Osteoblast (primary cell): ENCODE data around the gene PPP2R5D. TPM values are rescaled to one million over a fixed set of nuclear protein-coding genes. Genes with fewer than 3 reads are reported as not detected.

Experiments
- DNase-seq: peaks from one replicate; pipeline ENCODE4 v3.0.0; 2011; ENCODE audit warnings: low spot score, mixed read lengths; ENCODE audit not compliant: insufficient read length; ENCODE audit errors: missing footprints
- H2AFZ ChIP-seq: 2 replicates; pipeline ENCODE4 v1.6.0; 2011; ENCODE audit warnings: mild to moderate bottlenecking, low read length
- H3K27ac ChIP-seq: 2 replicates; pipeline ENCODE4 v1.5.1; 2011; ENCODE audit warnings: mild to moderate bottlenecking, low read depth, low read length, moderate library complexity
- H3K27me3 ChIP-seq: 2 replicates; pipeline ENCODE4 v1.6.0; 2012; ENCODE audit warnings: mild to moderate bottlenecking, control low read depth, inconsistent platforms, low read length, moderate library complexity; ENCODE audit not compliant: insufficient read depth
- H3K36me3 ChIP-seq: 2 replicates; pipeline ENCODE4 v1.5.1; 2011; ENCODE audit warnings: mild to moderate bottlenecking, low read length, control low read depth, moderate library complexity; ENCODE audit not compliant: insufficient read depth
- H3K4me1 ChIP-seq: 2 replicates; pipeline ENCODE4 v1.5.1; 2011; ENCODE audit warnings: mild to moderate bottlenecking, low read length, control low read depth, moderate library complexity; ENCODE audit not compliant: insufficient read depth
- H3K4me2 ChIP-seq: 2 replicates; pipeline ENCODE4 v1.6.0; 2011; ENCODE audit warnings: mild to moderate bottlenecking, low read length; ENCODE audit not compliant: insufficient read depth
- H3K4me3 ChIP-seq: fragments of 200-600 bp; sonication (generic); 3 replicates; pipeline ENCODE4 v1.5.1; 2012; ENCODE audit warnings: mild to moderate bottlenecking, low read length, inconsistent platforms; ENCODE audit not compliant: insufficient read depth
- H3K79me2 ChIP-seq: 2 replicates; pipeline ENCODE4 v1.6.0; 2012; ENCODE audit warnings: mild to moderate bottlenecking, low read length, control low read depth, inconsistent platforms; ENCODE audit not compliant: insufficient read depth
- H3K9me3 ChIP-seq: 2 replicates; pipeline ENCODE4 v1.5.1; 2011; ENCODE audit warnings: low read depth, low read length, control low read depth
- H4K20me1 ChIP-seq: 2 replicates; pipeline ENCODE4 v1.6.0; 2012; ENCODE audit warnings: mild to moderate bottlenecking, low read length, control low read depth; ENCODE audit not compliant: insufficient read depth
- total RNA-seq: library from RNA; depleted of rRNA; stranded (reverse); fragments of >200 nt; gene quantifications from 2 replicates; pipeline ENCODE4 v1.2.3, GENCODE V29; 2012
- TF ChIP-seq, protein P1 (sequence below): IDR thresholded peaks from 2 replicates; pipeline ENCODE4 v1.5.1; 2011; ENCODE audit warnings: mild to moderate bottlenecking, low read depth, low read length, moderate library complexity; ENCODE audit errors: extremely low read depth

Gene PPP2R5D
- total RNA-seq, 1 donor: 30.8 TPM

DNA sequence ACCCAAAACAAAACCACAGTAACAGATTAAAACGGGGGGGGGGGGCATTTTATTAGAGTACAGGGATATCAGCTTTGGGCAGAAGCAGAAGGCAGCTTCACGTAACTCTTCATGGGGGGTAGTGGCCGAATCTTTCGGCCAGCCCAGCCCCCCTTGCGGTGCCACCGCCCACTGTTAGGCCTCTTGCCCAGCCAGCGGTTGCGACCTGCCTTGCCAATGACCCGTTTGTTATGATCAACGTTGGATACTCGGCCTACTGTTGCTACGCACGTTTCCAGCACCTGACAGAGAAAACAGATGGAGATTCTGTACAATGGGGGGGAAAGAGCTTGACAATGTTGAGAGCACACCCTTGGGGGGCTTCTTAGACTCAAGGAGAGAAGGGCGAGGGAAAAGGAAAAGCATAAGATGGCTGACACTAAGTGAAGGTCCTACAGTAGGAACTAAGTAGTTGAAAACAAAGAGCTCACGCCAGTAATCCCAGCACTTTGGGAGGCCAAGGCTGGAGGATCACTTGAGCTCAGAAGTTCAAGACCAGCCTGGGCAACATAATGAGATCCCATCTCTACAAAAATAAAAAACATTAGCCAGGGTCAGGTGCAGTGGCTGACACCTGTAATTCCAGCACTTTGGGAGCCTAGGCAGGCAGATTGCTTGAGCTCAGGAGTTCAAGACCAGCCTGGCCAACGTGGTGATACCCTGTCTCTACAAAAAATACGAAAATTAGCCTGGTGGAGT is 70.0 kb downstream of the PPP2R5D start:
- H3K27ac ChIP-seq: peak overlapping the region; percentile 92
- H3K4me2 ChIP-seq: peak overlapping the region; percentile 97
- peak; percentile 64 for DNase-seq
- peaks cover 22% of the 10 kb centered on the region for H3K36me3 ChIP-seq
- H3K9me3 ChIP-seq: no peaks in the 10 kb centered on the region
- H4K20me1 ChIP-seq: no peaks in the 10 kb centered on the region
- peak overlapping the region; percentile 78 for H3K4me3 ChIP-seq
- TF ChIP-seq, protein P1, sequence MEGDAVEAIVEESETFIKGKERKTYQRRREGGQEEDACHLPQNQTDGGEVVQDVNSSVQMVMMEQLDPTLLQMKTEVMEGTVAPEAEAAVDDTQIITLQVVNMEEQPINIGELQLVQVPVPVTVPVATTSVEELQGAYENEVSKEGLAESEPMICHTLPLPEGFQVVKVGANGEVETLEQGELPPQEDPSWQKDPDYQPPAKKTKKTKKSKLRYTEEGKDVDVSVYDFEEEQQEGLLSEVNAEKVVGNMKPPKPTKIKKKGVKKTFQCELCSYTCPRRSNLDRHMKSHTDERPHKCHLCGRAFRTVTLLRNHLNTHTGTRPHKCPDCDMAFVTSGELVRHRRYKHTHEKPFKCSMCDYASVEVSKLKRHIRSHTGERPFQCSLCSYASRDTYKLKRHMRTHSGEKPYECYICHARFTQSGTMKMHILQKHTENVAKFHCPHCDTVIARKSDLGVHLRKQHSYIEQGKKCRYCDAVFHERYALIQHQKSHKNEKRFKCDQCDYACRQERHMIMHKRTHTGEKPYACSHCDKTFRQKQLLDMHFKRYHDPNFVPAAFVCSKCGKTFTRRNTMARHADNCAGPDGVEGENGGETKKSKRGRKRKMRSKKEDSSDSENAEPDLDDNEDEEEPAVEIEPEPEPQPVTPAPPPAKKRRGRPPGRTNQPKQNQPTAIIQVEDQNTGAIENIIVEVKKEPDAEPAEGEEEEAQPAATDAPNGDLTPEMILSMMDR: no peak
- H2AFZ ChIP-seq: peak overlapping the region; percentile 33
- H3K27me3 ChIP-seq: no peaks in the 10 kb centered on the region
- peaks cover 34% of the 10 kb centered on the region for H3K4me1 ChIP-seq
- peaks cover 54% of the 10 kb centered on the region for H3K79me2 ChIP-seq

DNA sequence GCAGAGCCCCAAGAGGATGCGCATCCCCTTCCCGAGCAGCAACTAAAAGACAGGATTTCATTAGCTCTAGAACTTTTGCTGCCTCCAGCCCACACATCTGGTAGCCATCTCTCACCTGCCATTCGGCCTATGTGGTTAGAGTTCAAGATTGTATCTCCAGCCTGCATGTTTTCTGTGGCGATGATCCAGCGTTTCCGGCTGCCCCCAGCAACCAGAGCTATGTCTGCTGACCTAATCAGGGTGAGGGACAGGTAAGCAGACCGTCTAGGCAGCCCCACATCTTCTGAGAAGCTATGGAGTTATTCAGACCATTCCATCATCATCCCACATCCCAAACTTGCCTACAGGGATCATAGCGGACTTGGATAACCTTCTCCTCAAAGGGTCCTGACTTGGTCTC is 71.6 kb downstream of the PPP2R5D start:
- no peak overlapping the region for H3K4me3 ChIP-seq
- peaks cover 48% of the 10 kb centered on the region for H3K79me2 ChIP-seq
- peak; percentile 51 for DNase-seq
- no peak overlapping the region for H2AFZ ChIP-seq
- no peak overlapping the region for H3K4me2 ChIP-seq
- H3K27me3 ChIP-seq: no peaks in the 10 kb centered on the region
- H3K27ac ChIP-seq: no peak overlapping the region
- peaks cover 12% of the 10 kb centered on the region for H3K36me3 ChIP-seq
- H4K20me1 ChIP-seq: no peaks in the 10 kb centered on the region
- H3K4me1 ChIP-seq: peaks cover 40% of the 10 kb centered on the region
- TF ChIP-seq, protein P1: no peak
- H3K9me3 ChIP-seq: no peaks in the 10 kb centered on the region

DNA sequence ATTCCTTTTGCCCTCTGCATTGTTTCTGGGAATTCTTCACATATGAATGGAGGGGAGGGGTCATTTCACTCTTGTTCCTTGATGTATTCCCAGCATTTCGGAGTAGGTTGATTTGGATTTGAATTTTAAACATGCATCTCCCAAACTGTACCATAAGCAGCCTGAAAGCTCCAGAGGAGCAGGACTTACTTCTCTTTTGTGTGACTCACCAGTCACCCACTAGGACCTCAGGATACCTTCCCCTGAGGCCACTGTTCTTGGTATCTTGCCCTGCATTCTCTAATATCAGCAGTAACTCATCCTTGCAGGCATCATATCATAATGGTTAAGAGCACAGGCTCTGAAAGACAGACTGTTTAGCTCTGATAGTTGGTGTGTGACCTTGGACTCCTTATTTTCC is 74.2 kb downstream of the PPP2R5D start:
- peak overlapping the region; percentile 85 for H3K27ac ChIP-seq

More for the DNA sequence above, 74.2 kb downstream of the PPP2R5D start:
- peaks cover 22% of the 10 kb centered on the region for H3K79me2 ChIP-seq
- no peaks in the 10 kb centered on the region for H4K20me1 ChIP-seq
- no peak overlapping the region for H2AFZ ChIP-seq
- H3K4me1 ChIP-seq: peaks cover 22% of the 10 kb centered on the region
- H3K36me3 ChIP-seq: peaks cover 12% of the 10 kb centered on the region
- H3K4me2 ChIP-seq: peak overlapping the region; percentile 93
- peak; percentile 65 for DNase-seq
- no peaks in the 10 kb centered on the region for H3K9me3 ChIP-seq
- H3K4me3 ChIP-seq: peak overlapping the region; percentile 96
- H3K27me3 ChIP-seq: no peaks in the 10 kb centered on the region
- TF ChIP-seq, protein P1: no peak
